Testis (tissue), 3 donors: Measurements from ENCODE around the gene LRMDA. TPM values are rescaled to one million over a fixed set of nuclear protein-coding genes. Genes with fewer than 3 reads are reported as not detected.

ENCODE experiments used
- DNase-seq: peaks from one replicate; pipeline ENCODE4 v3.0.0-alpha.2; 2019
- H3K27ac ChIP-seq, 2 donors: fragments of 200-600 bp; sonication (generic); one replicate each; pipeline ENCODE4 v1.5.1; 2019
- H3K27me3 ChIP-seq: fragments of 200-600 bp; sonication (generic); one replicate; pipeline ENCODE4 v1.5.1; 2019
- H3K36me3 ChIP-seq: fragments of 200-600 bp; sonication (generic); one replicate; pipeline ENCODE4 v1.5.1; 2017; ENCODE audit warnings: low read depth; ENCODE audit errors: missing control alignments
- H3K4me1 ChIP-seq: fragments of 200-600 bp; sonication (generic); one replicate; pipeline ENCODE4 v1.5.1; 2019
- H3K4me3 ChIP-seq, 2 donors: fragments of 200-600 bp; sonication (generic); one replicate each; pipeline ENCODE4 v1.5.1; 2017 to 2019
- H3K9me3 ChIP-seq: fragments of 200-600 bp; sonication (generic); one replicate; pipeline ENCODE4 v1.5.1; 2017
- CTCF ChIP-seq, 3 experiments: fragments of 450-650 bp in 2 of 3; fragments of 200-600 bp in 1 of 3; sonication (generic) in 1 of 3; IDR thresholded peaks; one replicate each; pipeline ENCODE4 v1.5.1; 2016 to 2019; ENCODE audit warnings: antibody characterized with exemption in 3 of 3, mild to moderate bottlenecking in 2 of 3, moderate library complexity in 1 of 3
- POLR2A ChIP-seq: fragments of 450-650 bp; IDR thresholded peaks from one replicate; pipeline ENCODE4 v1.6.1; 2017; ENCODE audit warnings: antibody characterized with exemption, mild to moderate bottlenecking, moderate library complexity
- WGBS, 2 donors: methylation state at CpG; one replicate each; pipeline ENCODE4 v1.1.5; 2018; 5-methylcytosine and 5-hydroxymethylcytosine counted together
- intact Hi-C: fragments of 100-400 bp; cut with DNase I; formaldehyde crosslinking; loops from one replicate; pipeline ENCODE4 v1.15.1; 2023; ENCODE audit warnings: low total_unique reads
- polyA plus RNA-seq: library from polyadenylated mRNA; stranded (reverse); fragments of 350-450 nt; fragmentation: Illumina TruSeq; extraction: RNeasy Lipid Tissue Mini Kit (QIAGEN cat#74804); gene quantifications from one replicate; pipeline ENCODE4 v1.2.3, GENCODE V29; 2014; ENCODE audit warnings: low read depth, low replicate concordance; ENCODE audit not compliant: insufficient read depth
- total RNA-seq, 2 donors: library from RNA; depleted of rRNA; stranded (reverse); fragments of >200 nt; gene quantifications; one replicate each; pipeline ENCODE4 v1.2.3, GENCODE V29; 2016

The LRMDA gene
- total and polyA plus RNA-seq, 3 donors from 2014 or later = 7.6 to 13.8 (median 10.6) TPM

- Histone ChIP-seq H3K4me3 (no peak overlapping the region), H3K36me3 (no peaks in the 10 kb centered on the region), H3K9me3 (no peaks in the 10 kb centered on the region), H3K27me3 (no peaks in the 10 kb centered on the region), H3K4me1 (no peaks in the 10 kb centered on the region), H3K27ac (no peak overlapping the region)
- DNase-seq = no peak
- no peak for TF ChIP-seq POLR2A
- no peak for TF ChIP-seq CTCF (IDR thresholded peaks at IDR 0.05)
- 89 to 95% methylated on average over 5 of the region's 5 CpGs for WGBS, 2 donors
- intact Hi-C loops = no loop called here
Measured at GRCh38 chr10:75868574-75868973, 437.1 kb downstream of the LRMDA start.

- no peaks in the 10 kb centered on the region for H3K9me3 ChIP-seq
- intact Hi-C loops = no loop called here
- WGBS, 2 donors = 95% methylated on average over 4 of the region's 4 CpGs
- H3K4me1 ChIP-seq = no peaks in the 10 kb centered on the region
- no peak for DNase-seq
- no peak overlapping the region for H3K4me3 ChIP-seq
- H3K27me3 ChIP-seq = no peaks in the 10 kb centered on the region
- TF ChIP-seq CTCF (IDR thresholded peaks at IDR 0.05) = no peak
- no peaks in the 10 kb centered on the region for H3K36me3 ChIP-seq
- H3K27ac ChIP-seq = no peak overlapping the region
Measured at GRCh38 chr10:75870039-75870645, 438.7 kb downstream of the LRMDA start.

- Histone ChIP-seq H3K27ac (no peak overlapping the region), H3K4me3 (no peak overlapping the region), H3K27me3 (no peaks in the 10 kb centered on the region), H3K9me3 (no peaks in the 10 kb centered on the region), H3K36me3 (no peaks in the 10 kb centered on the region), H3K4me1 (no peaks in the 10 kb centered on the region)
- 81 to 94% methylated on average over 2 of the region's 2 CpGs for WGBS, 2 donors
- intact Hi-C loops = no loop called here
- TF ChIP-seq CTCF (IDR thresholded peaks at IDR 0.05) (no peak), POLR2A (no peak)
- DNase-seq = peak; percentile 16
Measured at GRCh38 chr10:75875740-75876139, 444.3 kb downstream of the LRMDA start.

- H3K27me3 ChIP-seq = no peaks in the 10 kb centered on the region
- H3K36me3 ChIP-seq = no peaks in the 10 kb centered on the region
- 84 to 93% methylated on average over 3 of the region's 3 CpGs for whole genome bisulfite sequencing, 2 donors
- intact Hi-C loops = no loop called here
- no peak overlapping the region for H3K4me3 ChIP-seq
- no peaks in the 10 kb centered on the region for H3K4me1 ChIP-seq
- no peak for DNase-seq
- TF ChIP-seq POLR2A (no peak), CTCF (IDR thresholded peaks at IDR 0.05) (no peak)
- no peaks in the 10 kb centered on the region for H3K9me3 ChIP-seq
- H3K27ac ChIP-seq = no peak overlapping the region
Measured at GRCh38 chr10:75876710-75877109, 445.3 kb downstream of the LRMDA start.

- Histone ChIP-seq H3K4me3 (no peak overlapping the region), H3K27me3 (no peaks in the 10 kb centered on the region), H3K27ac (no peak overlapping the region), H3K4me1 (no peaks in the 10 kb centered on the region), H3K9me3 (no peaks in the 10 kb centered on the region), H3K36me3 (no peaks in the 10 kb centered on the region)
- no peak for TF ChIP-seq POLR2A
- no peak for TF ChIP-seq CTCF (IDR thresholded peaks at IDR 0.05)
- DNase-seq = no peak
- 83 to 89% methylated on average over 7 of the region's 7 CpGs for WGBS, 2 donors
- intact Hi-C loops = no loop called here
Measured at GRCh38 chr10:75877877-75878276, 446.5 kb downstream of the LRMDA start.
